NCI-H2196 treated with DMSO at 0.1 percent for 48 hours (cell line): ENCODE measurements around the gene TNIP2.

Experiments used
- DNase-seq: peaks from one replicate; lab custom pipeline; 2025; ENCODE audit not compliant: unreplicated experiment; lab: John Stamatoyannopoulos, UW

Gene TNIP2, protein sequence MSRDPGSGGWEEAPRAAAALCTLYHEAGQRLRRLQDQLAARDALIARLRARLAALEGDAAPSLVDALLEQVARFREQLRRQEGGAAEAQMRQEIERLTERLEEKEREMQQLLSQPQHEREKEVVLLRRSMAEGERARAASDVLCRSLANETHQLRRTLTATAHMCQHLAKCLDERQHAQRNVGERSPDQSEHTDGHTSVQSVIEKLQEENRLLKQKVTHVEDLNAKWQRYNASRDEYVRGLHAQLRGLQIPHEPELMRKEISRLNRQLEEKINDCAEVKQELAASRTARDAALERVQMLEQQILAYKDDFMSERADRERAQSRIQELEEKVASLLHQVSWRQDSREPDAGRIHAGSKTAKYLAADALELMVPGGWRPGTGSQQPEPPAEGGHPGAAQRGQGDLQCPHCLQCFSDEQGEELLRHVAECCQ

DNA sequence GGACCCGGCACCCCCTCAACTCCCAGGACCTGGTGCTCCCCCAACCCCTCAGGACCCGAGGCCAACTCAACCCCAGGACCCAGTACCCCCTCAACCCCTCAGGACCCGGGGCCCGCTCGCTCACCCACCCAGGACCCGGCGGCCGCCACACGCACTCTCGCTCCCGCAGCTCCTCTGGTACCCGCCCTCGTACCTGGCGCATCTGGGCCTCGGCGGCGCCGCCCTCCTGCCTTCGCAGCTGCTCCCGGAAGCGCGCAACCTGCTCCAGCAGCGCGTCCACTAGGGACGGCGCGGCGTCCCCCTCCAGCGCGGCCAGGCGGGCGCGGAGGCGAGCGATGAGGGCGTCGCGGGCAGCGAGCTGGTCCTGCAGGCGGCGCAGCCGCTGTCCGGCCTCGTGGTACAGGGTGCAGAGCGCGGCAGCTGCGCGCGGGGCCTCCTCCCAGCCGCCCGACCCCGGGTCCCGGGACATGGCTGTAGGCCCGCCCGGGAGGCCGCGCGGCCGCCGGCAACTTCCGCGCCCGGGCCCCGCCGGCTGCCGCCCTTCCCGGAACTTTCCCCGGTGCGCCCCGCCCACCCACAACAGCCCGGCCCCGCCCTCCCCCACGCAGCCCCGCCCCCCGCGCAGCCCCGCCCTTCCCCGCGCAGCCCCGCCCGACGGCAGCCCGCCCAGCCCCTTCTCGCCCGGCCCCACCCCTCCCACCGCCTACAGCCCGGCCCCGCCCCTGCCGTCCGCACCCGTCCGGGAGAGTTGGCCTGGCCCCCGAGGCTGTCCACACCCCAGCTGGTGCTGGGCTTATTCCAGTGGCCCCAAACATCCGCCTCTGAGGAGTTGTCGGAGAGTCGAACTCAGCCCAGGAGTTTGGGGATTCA is at the start of gene TNIP2:
TSS of gene TNIP2 (minus strand) at position 516 of the 870 bp plus-strand sequence. CDS start at position 469, 47 bp downstream.
- DNase-seq = peak; percentile 75

DNA sequence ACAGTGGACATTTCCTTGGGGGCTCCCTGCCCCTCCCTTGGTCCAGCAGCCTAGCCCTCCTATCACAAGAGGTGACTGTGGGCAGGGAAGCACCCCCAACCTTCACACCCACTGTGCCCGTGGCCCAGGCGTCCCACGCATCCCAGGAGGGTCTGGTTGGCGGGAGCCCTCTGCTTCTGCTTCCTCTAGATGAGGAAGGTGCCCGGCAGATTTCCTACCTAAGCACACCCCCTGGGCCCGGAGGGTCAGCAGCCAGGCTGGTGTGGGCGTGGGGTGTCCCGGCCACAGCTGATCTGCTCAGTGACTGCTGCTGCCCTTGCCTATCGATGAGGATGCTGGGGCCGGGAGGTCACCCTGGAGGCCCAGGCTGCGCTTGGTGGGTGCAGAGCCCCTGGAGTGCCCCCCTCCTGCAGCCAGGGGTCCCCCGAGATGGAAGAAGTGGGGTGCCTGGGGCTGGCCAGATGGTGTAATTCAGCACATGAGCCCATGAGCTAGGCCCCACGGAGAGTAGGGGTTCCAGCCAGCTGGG is 48.9 kb upstream of the TNIP2 start:
- no peak for DNase-seq

DNA sequence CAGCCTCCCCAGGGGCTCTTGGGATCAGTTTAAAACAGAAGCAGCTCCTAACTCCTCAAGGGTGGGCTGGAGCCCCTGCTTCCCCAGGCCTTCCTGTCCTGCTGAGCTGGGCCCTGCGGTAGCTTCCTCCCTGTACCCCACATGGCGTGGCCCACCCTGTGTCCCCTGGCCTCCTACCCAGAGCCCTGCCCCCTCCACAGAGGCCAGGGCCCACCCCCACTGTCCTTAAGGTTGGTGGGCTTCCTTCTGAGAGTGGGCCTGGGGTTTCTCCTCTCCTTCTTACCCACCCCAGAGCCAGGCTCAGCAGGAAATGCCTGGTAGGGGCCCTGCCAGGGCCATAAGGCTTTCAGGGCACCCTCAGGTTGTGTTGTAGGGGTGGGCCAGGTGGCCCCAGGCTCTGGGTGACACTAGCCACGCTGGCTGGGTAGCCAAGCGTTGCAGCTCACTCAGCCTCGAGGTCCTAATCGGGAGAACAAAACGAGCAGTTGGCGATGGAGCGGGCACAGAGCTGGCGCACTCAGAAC is 48.4 kb upstream of the TNIP2 start:
- DNase-seq = no peak

DNA sequence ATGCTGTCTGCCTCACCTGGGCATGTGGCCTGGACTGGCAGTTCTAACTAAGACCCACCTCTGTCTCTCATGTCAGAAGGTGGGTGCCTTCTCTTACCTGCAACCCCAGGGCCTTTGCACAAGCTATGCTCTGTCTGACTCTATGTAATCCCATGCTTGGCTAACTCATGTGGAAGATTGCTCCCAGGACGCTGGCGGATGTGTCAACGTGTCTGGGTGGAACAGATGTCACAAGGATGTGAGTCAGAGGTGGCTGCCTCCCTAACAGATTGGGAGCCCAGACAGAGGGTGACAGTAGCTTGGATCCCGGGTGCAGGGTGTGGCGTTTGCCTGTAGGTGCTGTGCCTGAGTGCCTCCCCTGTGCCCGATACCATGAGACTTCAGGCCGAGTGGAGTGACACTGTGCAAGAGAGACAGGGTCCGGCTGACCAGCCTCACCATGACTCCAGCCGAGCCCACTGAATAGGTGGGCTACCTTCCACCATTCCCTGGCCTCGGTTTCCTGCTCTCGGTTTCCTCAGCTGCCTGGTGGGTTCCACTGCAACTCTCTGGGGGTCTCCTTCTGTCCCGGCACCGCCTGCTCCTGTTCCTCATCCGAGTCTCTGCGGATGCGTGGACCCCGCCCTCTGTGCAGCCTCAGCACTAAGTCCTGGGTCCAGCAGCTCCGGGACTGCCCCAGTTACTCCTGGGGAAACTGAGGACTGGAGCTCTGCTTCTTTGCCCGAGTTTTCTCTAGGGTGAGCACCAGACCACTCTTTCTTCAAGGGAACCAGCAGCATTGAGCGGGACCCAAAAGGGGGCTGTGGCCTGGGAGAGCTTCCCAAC is 47.7 kb upstream of the TNIP2 start:
- DNase-seq = no peak

DNA sequence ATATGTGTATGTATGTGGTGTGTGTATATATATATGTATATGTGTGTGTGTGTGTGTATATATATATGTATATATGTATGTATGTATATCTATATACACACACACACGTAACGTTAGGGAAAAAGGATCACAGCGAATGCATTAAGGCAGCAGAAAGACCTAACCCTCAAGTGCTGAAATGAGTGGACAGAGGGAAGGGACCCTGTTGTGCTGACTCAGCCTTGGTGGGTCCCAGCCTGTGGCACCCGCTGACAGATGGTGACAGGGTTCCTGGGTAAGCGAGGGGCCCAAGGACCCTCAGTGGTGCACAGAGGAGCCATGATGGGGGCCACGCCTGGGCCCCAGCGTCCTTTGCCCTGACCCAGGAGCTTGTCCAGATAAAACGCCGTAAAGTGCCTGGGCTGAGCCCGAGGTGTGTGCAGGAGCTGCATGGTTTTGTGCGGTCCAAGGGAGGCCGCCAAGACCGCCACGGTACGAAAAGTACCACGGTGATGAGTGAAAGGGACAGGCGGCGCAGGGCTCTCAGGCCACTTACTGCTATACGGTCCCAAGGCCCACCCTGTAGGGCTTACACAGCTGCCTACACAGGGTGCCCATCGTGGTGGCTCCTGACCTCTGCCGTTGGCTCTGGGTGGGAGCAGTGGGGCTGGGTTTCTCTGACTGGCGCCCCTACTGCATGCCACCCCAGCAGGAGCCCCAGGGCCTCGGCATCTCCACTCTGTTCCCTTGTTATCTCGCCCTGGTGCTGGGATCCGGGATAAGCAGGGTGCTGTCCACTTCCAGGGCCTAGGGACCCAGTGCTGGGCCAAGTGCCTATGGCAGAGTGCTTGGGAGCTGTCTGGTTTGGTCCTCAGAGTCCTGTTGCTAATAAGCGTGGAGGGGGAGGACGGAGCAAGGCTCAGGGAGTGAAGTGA is 46.7 kb upstream of the TNIP2 start:
- no peak for DNase-seq

DNA sequence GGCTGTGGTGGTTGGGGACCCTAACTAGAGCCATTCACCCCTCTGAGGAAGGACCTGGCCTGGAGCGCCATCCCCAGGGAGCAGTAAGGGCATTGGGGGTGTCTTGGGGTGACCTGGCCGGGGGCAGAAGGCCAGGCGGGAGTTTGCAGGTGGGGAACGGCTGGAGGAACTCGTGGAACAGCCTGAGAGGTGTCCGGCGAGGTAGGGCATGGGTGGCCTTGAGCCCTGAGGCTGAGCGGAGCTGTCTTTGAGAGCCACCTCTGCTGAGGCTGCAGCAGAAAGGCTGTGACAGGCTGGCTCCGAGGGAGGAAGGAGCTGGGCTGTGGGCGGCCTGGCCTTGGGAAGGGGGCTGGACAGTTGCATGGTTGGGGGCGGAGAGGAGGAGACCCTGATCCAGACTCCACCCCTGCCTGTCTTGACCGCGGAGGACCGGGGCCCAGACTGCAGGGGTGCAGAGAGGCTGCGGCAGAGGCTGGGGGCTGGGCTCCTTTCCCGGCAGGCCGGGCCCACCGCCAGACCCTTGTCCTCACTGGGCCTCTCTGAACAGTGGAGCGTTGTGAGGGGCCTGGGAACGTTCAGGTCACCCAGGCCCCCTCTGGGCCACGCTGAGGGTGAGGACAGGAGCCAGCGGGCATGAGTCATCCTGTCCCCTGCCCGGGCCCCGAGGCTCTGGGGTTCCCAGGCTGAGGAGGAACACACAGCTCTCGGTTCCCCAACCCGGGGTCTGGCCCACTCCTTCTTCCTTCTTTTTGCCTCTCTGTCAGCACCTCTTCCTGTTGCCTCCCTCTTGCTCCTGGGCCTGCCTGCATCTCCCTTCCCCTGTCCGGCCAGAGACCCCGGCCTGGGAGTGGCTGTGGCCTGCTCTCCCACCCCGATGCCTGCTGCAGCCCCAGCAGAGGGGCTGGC is 44.8 kb upstream of the TNIP2 start:
- DNase-seq = no peak

DNA sequence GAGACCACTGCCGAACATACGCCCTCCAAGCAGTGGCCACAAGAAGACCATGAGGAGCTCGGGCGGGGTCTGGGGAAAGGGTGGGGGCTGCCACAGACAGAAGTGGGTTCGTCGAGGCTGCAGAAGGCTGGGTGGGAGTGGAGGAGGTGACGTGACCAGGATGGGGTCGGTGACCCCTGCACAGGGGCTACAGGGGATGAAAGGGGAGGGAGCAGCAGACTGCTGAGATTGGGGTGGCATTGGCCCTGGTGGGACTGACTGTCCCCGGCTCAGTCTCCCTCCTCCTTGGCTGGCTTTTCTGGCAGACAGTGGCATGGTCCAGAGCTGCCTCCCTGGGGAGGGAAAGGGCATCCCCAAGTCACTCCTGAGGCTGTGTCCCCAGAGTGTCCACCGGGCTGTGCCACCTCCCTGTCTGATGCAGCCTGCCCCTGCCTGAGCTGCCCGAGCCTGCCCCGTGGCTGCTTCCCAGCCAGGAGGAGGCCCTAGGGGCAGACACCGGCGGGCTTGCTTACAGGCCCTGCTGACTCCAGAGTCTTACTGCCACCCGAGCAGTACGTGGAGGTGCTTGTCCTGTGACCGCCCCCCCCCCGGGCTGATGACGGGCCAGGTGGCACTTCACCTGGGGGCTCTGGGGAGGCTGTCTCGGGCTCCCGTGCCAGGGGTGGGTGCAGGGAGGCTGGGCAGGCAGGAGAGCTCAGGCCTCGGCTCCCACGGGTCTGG is 44.0 kb upstream of the TNIP2 start:
- DNase-seq = no peak

DNA sequence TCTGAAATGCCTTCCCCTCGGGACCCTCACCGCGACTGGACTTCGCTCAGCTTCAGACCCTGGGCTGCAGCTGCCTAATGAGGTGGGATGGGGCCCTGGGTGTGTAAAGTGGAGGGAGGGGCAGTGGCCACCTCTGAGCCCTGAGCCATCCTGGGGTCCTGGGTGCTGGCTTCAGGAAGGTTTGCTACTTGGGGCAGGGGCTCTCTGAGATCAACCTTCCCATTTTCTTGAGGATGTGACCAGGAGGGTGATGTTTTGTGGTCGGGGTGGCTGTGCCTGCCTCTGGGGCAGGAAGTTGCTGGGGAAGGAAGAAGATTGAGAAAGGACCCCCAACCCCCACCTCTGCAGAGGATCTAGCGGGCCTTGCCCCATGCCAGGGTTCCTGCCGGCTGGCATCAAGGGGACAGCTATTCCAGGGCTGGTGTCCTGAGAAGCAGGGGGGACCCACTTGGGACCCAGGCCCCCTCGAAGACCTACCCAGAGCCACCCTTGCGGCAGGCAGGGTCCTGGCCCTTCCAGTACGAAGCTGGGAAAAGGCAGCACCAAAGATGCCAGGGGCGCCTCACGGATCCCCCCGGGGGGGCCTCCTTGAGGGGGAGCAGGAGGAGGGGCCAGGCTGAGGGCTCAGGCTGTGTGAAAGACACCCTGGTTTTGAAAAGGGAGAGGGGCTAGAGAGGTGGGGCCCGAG is 43.2 kb upstream of the TNIP2 start:
- no peak for DNase-seq

DNA sequence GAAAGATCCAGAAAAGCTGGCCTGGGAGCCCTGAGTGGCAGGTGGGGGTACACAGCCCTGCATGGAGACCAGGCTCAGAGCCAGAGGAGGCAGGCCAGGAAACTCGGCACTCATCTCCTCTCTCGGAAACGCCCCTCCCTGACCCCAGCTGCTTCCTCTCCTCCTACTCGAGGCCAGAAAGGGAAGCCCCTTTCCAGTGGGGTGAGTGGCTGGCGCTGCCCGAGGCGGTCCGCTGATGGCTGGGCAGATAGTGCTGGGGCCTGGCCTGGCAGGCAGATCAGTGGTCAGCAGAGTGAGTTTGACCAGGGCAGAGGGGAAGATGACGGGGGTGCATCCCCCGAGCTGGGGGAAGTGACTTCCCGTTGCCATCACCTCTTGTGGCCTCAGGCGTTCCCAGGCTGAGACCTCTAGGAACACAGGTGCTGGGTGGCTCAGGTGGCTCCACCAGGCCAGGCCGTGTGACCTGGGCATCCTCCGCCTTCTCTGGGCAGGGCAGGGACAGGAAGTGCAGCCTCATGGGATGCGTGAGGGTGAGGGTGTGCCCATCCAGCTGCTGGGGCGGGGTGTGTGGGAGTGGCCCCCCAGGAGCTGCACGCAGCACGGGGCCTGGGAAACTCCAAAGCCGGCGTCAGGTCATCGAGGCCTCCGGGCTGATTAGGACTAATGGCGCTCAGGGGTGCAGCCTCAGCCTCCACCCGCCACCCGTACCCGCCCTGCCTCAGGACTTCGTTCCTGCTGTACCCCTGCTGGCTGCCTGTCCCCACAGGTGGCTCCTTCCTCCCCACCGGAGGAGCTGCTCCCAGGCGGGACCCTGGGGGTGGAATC is 42.5 kb upstream of the TNIP2 start:
- no peak for DNase-seq

DNA sequence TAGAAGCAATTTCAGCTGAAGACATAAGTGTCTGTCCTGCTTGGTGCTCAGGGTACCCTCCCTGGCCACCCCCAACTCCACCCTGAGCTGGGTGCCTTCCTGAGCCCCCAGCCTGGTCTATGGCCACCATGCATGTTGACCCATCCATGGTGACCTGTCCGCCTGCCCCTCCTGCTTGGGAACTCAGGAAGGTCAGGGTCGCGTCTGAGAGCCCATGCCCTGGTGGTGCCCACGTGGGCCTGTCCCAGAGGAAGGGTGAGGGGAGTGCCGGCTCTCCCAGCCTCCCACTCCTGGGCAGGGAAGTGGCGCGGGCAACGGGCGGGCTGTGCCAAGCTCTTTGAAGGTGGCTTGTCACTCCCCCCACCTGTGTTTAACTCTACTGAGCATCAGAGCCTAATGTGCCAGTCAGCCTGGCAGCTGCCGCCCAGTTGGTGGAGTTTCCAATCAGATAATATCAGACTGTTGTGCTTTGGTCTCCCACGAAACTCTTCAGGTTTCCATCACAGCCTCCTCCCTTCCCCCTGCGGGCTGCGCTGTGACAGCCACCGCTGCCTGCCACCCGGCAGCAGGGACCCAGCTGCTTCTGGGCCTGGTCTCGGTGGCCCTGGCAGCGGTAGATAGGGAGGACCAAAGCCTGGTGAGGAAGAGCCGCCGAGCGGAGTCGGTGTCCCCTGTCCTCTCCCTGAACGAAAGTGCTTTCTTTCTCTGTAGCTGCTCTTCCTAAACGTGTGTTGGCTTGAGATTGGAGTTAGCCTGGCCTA is 41.6 kb upstream of the TNIP2 start:
- no peak for DNase-seq

DNA sequence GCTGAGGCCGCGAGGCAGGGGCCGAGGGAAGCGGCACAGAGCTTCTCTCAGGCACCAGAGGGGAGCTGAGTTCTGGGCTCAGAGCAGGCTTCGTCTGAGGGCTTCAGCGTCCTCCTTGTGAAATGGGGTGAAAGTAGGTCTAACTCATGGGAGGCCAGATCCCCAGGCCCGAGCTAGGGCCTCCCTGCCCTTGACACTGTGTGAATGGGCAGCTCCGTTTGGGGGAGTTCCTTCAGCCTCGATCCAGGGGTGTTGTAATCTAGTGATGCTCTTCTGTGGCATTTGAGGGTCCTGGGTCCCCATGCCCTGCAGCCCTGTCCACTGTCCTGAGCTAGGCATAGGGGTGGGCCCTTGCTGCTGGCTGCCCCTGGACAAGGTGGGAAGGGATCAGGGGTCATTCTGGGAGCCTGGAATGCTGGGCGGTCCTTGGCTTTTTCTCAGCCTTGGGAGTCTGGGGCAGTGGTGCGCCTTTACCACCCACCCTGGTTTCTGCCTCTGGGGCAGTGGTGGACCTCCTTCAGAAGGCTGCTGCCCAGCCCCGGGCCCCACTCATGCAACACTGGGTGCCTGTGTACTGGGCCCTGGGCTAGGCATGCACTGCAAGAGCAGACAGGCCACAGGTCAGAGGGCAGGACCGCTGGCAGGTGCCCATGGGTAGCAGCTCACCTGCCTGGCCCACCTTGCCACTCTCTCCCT is 40.9 kb upstream of the TNIP2 start:
- DNase-seq = no peak

DNA sequence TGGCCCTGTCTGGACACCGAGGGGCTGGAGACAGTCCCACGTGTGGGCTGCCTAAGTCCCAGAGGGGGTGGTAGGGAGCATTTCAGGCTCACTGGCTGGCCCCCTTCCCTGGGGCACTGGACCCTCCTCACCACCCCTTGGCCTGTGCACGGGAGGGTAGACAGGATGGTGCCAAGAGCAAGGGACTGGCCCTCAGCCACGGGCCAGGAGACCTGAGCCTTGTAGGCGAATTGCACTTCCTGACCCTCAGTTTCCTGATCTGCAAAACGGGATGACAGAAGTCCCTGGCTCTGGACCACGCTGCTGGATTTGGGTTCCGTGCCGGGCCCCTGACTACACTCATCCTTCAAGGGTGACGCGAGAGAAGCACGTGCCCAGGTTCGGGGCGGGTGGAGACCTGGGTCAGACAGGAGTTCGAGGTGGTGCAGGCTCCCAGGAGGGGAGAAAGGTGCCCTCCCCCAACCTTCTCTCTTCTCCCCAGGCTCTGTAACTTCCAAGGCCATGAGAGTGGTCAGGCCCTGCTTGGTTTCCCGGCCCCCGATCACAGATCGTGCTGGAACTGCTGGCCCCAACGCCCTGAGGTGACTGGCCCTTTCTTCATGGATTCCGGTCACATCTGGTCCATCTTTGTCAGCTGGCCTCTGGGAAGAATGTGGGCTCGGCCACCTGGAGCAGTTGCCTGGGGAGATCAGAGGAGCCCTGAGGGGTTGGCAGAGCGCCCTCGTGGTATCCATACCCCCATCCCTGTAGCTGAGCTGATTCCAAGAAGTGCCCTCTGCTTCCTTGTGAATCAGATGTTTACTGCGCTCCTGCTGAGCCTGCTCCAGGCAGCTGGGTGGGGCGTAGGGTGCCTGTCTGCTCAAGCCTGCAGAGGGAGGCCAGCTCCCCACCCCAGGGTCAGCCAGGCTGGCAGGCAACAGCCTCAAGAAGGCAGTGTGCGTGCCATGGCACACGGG is 40.0 kb upstream of the TNIP2 start:
- DNase-seq = peak; percentile 58

DNA sequence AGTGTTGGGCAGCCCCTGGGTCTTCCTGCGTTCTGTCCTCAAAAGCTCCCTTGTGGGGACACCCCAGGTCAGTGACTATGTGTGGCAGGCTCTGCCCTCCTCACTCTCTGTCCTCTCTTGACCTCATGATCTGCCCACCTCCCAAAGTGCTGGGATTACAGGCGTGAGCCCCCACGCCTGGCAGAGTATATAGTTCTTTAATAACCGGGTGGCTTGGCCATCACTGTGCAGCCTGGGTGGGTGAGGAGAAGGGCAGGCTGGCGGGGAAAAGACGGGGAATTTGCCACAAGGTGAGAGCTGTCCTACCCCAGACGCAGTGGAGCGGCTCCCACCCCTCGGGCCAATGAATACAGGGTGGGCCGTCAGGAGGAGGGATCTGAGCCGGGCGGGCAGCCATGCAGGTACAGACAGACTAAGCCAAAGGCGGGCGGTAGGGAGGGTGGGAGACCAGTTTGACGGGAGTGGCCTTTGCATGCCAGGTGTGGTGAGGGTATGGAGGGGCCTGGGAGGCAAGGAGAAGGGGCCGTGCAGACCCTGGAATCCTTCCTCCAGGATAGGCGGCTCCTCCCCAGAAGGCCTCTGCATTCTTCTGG is 39.3 kb upstream of the TNIP2 start:
- no peak for DNase-seq
